Measurements from ENCODE around the gene ATN1. TPM values are rescaled to one million over a fixed set of nuclear protein-coding genes. Genes with fewer than 3 reads are reported as not detected.
"Not testable (repeated sequence)": the region's sequence is repeated elsewhere in the genome, so short reads cannot be mapped to it uniquely, and the experiment has no call there.

The ATN1 gene, protein sequence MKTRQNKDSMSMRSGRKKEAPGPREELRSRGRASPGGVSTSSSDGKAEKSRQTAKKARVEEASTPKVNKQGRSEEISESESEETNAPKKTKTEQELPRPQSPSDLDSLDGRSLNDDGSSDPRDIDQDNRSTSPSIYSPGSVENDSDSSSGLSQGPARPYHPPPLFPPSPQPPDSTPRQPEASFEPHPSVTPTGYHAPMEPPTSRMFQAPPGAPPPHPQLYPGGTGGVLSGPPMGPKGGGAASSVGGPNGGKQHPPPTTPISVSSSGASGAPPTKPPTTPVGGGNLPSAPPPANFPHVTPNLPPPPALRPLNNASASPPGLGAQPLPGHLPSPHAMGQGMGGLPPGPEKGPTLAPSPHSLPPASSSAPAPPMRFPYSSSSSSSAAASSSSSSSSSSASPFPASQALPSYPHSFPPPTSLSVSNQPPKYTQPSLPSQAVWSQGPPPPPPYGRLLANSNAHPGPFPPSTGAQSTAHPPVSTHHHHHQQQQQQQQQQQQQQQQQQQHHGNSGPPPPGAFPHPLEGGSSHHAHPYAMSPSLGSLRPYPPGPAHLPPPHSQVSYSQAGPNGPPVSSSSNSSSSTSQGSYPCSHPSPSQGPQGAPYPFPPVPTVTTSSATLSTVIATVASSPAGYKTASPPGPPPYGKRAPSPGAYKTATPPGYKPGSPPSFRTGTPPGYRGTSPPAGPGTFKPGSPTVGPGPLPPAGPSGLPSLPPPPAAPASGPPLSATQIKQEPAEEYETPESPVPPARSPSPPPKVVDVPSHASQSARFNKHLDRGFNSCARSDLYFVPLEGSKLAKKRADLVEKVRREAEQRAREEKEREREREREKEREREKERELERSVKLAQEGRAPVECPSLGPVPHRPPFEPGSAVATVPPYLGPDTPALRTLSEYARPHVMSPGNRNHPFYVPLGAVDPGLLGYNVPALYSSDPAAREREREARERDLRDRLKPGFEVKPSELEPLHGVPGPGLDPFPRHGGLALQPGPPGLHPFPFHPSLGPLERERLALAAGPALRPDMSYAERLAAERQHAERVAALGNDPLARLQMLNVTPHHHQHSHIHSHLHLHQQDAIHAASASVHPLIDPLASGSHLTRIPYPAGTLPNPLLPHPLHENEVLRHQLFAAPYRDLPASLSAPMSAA (N-terminal part only)
- 10 to 100 TPM; 64.6 to 78.9 TPM for total RNA-seq
- long read RNA-seq, partial matches to known transcripts, result 2 of 6 reads
- long read RNA-seq, other reads (novel, unspliced or antisense), result 4 of 6 reads

DNA sequence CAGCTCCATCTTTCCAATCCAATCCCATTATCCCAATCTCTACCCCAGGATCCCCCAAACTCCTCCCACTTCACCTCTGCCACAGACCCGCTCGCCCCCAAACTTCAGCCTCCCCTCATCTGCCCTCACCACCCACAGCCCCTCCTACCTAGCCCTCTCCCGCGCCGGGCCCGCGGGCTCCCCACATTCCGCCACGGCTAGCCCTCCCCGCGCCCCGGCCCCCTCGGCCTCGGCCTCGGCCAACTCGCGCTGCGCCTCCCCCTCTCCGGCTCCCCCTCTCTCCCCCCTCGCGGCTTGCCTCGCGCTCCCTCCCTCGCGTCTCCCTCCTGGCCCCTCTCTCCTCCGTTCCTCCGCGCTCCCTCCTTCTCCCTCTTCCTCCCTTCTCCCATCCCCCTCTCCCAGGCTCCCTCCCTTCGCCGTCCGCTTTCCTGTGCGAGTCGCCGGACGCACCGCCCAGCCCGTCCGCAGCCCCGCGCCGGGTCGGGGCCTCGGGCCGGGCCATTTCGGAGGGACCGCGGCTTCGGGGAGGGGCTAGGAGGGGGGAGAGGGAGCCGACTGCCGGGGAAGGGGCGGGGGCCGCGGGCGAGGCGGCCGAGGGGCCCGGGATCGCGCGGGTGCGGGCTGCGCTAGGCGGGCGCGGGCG, at the start of gene ATN1:
Gene ATN1 (plus strand): TSS at position 581 of the 643 bp plus-strand sequence. CDS start 6,043 bp downstream, outside the sequence.
- DNase-seq, result peak; percentile 77 to 87
- peak; percentile 53 for ATAC-seq
- intact Hi-C loops (cut with DNase I, micrococcal nuclease), result no loop called here

DNA sequence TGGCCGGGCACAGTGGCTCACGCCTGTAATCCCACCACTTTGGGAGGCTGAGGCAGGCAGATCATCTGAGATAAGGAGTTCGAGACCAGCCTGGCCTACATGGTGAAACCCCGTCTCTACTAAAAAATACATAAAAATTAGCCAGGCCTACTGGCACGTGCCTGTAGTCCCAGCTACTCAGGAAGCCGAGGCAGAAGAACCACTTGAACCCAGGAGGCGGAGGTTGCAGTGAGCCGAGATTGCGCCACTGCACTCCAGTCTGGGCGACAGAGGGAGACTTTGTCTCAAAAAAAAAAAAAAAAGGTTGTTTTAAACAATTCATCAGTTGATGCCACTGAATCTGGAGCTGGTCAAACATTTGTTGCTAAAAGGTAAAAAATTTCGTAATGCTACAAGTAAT, 47.9 kb upstream of the ATN1 start:
- DNase-seq; intact Hi-C loops (cut with DNase I, micrococcal nuclease); ATAC-seq: not testable (repeated sequence)

DNA sequence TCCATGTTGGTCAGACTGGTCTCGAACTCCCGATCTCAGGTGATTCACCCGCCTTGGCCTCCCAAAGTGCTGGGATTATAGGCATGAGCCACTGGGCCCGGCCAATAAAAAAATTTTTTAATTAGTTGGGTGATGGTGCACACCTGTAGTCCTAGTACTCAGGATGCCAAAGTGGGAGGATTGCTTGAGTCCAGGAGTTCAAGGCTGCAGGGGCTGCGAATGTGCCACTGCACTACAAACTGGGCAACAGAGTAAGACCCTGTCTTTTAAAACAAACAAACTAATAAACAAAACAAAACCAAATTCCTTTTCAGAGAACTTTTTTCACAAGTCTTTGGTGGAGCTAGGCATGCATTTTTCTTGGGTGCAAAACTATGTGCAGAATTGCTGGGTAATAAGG, 44.5 kb upstream of the ATN1 start:
- no peak for DNase-seq
- intact Hi-C loops (cut with DNase I, micrococcal nuclease), result no loop called here
- ATAC-seq, result no peak

DNA sequence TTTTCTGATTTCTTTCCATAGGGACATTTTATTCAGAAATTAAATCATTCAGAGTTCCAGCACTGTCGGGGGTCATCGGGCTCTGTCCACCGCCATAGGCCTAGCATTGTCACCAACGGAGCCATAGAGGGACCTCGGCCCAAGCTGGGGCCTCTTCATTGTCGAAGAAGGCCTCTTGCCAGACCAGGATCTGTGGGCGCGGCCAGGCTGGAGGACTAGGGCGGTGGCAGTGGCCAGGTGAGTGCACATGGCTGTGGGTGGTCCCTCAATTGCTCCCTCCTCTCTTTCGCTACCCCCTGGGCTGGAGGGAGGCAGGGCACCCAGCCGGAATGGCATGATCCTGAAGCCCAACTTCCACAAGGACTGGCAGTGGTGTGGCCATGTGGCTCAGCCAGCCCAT, 44.1 kb upstream of the ATN1 start:
- ATAC-seq, result no peak
- intact Hi-C loops (cut with DNase I, micrococcal nuclease), result no loop called here
- no peak for DNase-seq

DNA sequence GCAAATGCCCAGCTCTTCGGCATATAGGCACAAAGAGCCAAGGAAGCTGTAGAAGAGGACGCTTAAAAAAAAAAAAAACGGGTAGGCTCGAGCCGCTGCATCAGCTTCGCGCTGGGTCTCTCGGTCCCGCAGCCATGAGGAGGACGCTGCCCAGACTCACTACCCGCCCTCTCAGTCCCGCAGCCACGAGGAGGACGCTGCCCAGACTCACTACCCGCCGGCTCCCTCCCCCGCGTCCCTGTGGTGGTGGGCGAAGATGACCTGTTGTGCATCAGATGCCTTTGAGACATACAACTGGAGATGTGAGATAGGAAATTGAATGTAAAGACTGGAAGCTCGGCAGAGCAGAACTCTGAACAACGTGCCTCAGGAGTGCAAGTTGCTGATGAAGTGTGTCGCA, 43.2 kb upstream of the ATN1 start:
- no peak for DNase-seq

DNA sequence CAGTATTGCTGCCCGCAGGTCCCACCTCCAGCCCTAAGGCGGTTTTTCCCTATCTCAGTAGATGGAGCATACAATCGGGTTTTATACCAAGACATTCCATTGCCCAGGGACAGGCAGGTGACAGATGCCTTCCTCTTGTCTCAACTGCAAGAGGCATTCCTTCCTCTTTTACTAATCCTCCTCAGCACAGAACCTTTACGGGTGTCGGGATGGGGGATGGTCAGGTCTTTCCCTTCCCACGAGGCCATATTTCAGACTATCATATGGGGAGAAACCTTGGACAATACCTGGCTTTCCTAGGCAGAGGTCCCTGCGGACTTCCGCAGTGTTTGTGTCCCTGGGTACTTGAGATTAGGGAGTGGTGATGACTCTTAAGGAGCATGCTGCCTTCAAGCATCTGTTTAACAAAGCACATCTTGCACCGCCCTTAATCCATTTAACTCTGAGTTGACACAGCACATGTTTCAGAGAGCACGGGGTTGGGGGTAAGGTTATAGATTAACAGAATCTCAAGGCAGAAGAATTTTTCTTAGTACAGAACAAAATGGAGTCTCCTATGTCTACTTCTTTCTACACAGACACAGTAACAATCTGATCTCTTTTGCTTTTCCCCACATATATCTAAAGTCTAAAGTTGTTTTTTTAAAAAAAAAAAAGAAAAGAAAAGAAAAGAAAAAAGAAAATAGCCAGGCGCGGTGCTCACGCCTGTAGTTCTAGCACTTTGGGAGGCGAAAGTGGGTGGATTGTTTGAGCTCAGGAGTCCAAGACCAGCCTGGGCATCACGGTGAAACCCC, 41.4 kb upstream of the ATN1 start:
- DNase-seq; ATAC-seq; intact Hi-C loops (cut with DNase I, micrococcal nuclease): not testable (repeated sequence)

More for the DNA sequence above, 43.2 kb upstream of the ATN1 start:
- intact Hi-C loops (cut with DNase I, micrococcal nuclease), result no loop called here
- ATAC-seq, result no peak

DNA sequence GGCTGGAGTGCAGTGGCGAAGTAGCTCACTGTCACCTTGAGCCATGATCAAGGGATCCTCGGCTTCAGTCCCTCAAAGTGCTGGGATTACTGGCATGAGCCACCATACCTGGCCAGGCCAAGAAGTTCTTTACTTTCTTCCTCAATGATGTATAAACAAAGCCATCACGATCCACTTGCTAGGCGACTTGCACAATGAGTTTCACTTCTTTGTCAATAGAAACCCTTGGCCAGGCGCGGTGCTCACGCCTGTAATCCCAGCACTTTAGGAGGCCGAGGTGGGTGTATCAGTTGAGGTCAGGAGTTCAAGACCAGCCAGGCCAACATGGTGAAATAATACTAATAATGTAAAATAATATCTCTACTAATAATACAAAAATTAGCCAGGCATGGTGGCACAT, 40.3 kb upstream of the ATN1 start:
- peak in 1 of 2 donors; percentile 64 for DNase-seq
- intact Hi-C loops (cut with DNase I, micrococcal nuclease), result no loop called here

DNA sequence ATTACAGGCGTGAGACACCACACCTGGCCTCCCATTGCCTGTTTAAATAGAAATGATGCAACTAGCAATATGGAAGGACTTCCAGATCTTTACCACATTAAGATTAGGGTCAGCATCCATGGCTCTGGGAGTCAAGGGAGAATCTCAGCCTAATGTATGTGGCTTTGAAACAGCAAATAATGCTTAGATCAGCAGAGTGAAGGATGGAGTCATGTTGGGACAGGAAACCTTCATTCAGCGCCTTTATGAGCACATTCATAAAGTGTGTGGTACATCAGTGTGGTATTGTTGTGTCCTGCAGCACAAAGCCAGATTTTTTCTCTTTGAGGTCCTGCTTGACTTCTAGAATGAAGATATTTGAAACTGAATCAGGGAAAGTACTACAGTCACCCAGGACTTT, 39.4 kb upstream of the ATN1 start:
- intact Hi-C loops (cut with DNase I, micrococcal nuclease), result no loop called here

More for the DNA sequence above, 40.3 kb upstream of the ATN1 start:
- peak; percentile 31 for ATAC-seq

DNA sequence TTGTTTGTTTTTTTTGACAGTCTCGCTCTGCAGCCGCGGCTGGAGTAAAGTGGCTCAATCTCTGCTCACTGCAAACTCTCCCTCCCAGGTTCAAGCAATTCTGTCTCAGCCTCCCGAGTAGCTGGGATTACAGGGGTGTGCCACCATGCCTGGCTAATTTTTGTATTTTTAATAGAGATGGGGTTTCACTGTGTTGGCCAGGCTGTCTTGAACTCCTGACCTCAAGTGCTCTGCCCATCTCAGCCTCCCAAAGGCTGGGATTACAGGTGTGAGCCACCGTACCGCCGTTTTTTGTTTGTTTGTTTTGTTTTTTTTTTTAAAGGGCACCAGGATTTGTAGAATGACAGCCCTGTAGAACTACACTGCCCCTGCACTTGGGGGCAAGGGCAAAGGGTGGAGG, 39.0 kb upstream of the ATN1 start:
- ATAC-seq; intact Hi-C loops (cut with DNase I, micrococcal nuclease); DNase-seq: not testable (repeated sequence)

More for the DNA sequence above, 39.4 kb upstream of the ATN1 start:
- ATAC-seq (no peak), DNase-seq (no peak)

DNA sequence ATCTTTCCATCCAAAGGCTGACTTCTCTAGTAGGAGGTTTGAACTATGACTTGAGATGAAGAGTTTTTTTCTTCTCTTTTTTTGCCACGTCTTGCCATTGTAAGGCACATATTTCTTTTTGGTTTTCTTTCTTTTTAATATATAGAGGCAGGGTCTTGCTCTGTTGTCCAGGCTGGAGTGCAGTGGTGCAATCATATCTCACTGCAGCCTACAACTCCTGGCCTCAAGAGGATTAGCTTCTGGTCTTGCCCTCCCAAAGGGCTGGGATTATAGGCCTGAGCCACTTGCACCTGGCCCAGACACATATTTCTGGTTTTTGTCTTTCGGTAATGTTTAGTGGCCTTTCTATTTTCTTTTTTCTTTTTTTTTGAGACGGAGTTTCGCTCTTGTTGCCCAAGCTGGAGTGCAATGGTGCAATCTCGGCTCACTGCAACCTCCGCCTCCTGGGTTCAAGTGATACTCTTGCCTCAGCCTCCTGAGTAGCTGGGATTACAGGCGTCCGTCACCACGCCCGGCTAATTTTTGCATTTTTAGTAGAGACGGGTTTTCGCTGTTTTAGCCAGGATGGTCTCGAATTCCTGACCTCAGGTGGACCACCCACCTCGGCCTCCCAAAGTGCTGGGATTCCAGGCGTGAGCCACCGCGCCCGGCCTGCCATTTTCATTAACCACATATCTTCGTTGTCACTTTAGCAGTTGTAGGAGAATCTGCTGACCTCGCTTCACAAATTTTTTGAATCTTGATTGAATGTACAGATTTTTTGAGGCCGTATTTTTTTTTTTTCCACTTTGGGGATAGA, 37.8 kb upstream of the ATN1 start:
- ATAC-seq; DNase-seq; intact Hi-C loops (cut with DNase I, micrococcal nuclease): not testable (repeated sequence)

DNA sequence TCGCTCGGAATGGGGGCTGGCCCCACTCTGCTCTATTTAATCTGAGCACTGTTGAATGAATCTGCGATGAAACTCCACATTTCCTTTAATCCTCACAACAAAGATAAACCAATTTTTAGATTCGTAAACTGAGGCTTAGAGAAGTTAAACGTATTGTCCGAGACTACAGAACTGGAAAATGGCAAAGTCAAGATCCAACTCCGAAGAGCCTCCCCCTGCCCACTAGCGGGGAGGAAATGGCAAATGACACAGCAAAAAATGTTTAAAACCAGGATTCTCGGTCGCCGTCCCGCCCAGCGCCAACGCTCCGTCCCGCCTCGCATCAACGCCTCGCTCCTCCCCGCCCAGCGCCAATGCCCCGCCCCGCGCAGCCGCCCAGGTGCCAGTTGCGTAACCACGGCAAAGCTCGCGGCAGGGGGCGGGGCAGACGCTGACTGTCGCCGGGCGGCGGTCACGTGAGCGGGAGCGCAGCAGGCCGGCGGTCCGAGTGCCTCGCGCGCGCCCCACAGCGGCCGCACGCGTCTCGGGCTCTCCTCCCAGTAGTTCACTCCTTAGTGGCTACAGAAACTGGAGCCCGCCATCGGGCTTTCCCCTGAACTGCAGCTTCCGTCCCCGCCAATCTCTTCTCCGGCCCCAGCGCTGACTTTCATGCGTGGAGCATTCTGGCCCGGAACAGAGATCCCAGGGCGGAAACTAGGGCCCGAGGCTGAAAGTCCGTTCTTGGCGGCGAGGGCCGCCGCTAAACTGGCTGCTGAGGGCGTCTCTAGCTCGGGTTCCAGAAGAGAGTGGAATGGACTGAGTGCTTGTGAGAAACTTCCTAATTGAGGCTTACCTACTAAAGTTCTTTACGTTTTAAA, 36.7 kb upstream of the ATN1 start:
- DNase-seq, result peak; percentile 96 to 100
- ATAC-seq, result peak; percentile 93
- intact Hi-C loops (cut with DNase I, micrococcal nuclease), result no loop called here

DNA sequence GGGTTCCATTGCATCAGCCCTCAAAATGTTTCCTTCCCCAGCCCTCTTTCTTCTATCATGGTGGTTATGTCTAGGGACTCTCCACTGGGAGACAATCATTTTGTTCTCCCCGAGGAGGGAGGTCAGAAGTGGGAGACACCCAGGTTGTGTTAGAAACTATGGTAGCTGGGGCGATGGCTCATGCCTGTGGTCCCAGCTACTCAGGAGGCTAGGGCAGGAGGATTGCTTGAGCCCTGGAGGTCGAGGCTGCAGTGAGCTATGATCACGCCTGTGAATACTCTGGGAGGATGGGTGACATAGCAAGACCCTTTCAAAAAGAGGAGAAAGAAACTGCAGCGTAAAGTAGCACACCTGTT, 36.1 kb upstream of the ATN1 start:
- no peak for DNase-seq
- peak; percentile 5 for ATAC-seq
- intact Hi-C loops (cut with DNase I, micrococcal nuclease), result no loop called here

DNA sequence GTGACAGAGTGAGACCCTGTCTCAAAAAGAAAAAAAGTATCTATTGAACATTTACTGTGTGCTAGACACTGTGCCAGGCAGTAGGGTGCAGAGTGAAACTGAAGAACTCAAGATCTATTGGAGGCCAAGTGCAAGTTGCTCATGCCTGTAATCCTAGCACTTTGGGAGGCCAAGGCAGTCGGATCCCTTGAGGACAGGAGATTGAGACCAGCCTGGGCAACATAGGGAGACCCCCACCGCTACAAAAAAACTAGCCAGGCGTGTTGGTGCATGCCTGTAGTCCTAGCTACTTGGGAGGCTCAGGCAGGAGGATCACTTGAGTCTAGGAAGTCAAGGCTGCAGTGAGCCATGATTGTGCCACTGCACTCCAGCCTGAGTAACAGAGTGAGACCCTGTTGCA, 35.1 kb upstream of the ATN1 start:
- ATAC-seq; DNase-seq; intact Hi-C loops (cut with DNase I, micrococcal nuclease): not testable (repeated sequence)

DNA sequence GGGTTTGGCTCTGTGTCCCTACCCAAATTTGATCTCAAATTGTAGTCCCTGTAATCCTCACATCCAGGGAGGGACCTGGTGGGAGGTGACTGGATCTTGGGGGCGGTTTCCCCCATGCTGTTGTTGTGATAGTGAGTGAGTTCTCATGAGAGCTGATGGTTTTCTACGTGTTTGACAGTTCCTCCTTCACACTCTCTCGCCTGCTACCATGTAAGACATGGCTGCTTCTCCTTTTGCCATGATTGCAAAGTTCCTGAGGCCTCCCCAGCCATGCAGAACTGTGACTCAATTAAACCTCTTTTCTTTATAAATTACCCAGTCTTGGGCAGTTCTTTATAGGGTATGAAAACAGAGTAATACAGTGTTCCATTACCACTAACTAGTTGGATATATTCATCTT, 33.4 kb upstream of the ATN1 start:
- intact Hi-C loops (cut with DNase I, micrococcal nuclease), result no loop called here
- no peak for DNase-seq
- ATAC-seq, result no peak

DNA sequence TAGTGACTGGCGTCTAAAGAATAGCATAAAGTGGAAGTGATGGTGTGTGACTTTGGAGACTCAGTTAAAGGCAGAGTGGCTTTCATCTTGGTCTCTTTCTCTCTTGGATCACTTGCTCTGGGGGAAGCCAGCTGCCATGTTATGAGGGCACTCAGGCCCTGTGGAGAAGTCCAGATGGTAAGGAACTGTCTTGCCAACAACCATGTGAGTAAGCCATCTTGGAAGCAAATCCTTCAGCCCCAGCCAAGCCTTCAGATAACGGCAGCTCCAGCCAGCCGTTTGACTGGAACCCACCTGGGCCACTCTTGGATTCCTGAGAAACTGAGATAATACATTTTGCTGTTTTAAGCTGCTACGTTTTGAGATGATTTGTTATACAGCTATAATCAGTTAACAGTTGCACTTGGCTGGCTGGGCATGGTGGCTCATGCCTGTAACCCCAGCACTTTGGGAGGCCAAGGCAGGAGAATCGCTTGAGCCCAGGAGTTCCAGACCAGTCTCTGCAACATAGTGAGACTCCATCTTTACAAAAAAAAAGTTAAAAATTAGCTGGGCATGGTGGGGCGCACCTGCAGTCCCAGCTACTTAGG, 30.8 kb upstream of the ATN1 start:
- DNase-seq (no peak), ATAC-seq (no peak)
- intact Hi-C loops (cut with DNase I, micrococcal nuclease), result no loop called here

DNA sequence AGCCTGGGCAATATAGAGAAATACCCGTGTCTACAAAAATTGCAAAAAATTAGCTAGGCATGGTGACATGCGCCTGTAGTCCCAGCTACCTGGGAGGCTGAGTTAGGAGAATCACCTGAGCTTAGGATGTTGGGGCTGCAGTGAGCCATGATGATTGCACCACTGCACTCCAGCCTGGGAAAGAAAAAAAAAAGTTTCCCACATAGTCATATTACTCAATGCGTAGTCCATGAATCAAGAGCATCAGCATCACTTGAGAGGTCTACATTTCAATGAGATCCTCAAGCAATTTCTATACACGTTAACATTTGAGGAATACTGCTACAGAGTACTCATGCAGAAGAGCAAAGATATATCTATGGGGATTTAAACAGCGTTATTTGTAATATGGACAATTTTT, 28.3 kb upstream of the ATN1 start:
- DNase-seq (no peak), ATAC-seq (no peak)
- intact Hi-C loops (cut with DNase I, micrococcal nuclease), result no loop called here
